ENCODE results near the gene KRTAP22-1.

KRTAP22-1 gene

DNA sequence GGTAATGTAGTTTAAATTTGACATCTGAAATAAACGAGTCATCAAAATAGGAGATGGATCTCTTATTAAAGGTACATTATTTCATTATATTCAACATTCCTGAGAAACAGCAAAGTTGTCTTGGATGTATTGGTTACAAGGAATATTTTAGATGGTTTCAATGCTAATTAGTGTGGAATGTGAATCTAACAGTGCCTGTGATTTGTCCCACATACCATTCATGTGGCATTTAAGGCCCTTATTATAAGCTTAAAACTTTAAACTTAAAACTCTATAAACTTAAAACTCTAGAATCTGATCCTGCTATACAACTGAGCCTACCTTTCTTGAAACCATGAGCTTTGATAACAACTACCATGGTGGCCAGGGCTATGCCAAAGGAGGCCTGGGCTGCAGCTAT lies at the start of gene KRTAP22-1:
Gene KRTAP22-1, plus strand, starts transcription at position 301 of the 400 bp plus-strand sequence.
- TF ChIP-seq, protein P1, sequence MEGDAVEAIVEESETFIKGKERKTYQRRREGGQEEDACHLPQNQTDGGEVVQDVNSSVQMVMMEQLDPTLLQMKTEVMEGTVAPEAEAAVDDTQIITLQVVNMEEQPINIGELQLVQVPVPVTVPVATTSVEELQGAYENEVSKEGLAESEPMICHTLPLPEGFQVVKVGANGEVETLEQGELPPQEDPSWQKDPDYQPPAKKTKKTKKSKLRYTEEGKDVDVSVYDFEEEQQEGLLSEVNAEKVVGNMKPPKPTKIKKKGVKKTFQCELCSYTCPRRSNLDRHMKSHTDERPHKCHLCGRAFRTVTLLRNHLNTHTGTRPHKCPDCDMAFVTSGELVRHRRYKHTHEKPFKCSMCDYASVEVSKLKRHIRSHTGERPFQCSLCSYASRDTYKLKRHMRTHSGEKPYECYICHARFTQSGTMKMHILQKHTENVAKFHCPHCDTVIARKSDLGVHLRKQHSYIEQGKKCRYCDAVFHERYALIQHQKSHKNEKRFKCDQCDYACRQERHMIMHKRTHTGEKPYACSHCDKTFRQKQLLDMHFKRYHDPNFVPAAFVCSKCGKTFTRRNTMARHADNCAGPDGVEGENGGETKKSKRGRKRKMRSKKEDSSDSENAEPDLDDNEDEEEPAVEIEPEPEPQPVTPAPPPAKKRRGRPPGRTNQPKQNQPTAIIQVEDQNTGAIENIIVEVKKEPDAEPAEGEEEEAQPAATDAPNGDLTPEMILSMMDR (conservative IDR thresholded peaks at IDR 0.05) = no peak
- H3K27ac ChIP-seq = no peak within 1 kb of the TSS

DNA sequence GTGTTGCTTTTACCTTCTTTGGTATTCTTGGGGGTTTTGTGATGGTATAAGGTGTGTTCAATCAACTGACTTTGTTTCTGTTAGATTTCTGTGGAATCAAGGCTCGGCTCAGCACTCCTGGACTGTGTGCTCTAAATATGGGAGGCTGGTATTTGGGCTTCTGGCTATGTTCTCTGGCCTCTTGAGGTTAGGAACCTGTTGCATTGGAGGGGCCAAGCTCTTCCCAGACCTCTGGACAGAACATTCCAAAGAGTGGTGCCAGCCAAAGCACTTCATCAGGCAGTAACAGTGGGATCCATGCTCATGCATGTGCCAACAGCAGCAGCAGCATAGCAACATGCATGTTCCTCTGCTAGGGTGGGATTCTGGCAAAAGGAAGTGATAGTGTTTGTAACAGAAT lies 48.1 kb upstream of the KRTAP22-1 start:
- no peak overlapping the region for H3K27ac ChIP-seq
- TF ChIP-seq, protein P1 (conservative IDR thresholded peaks at IDR 0.05) = no peak

DNA sequence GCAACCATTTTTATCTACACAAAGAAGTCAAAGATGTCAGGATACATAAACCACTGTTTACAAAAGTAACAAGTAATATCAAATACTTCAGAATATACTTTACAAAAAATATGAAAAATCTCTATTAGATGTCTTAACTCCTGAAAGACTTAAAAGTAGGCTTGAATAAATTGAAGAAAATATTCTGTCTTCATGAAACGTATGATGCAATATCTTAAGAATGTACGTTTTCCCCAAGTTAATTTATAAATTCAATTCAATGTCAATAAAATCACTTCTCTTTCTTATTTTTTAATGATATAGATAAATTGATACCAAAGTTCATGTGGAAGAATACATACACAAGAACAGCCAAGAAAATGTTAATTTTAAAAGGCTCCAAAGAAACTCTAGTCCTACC lies 45.8 kb upstream of the KRTAP22-1 start:
- no peak overlapping the region for H3K27ac ChIP-seq
- TF ChIP-seq, protein P1 (conservative IDR thresholded peaks at IDR 0.05) = no peak

DNA sequence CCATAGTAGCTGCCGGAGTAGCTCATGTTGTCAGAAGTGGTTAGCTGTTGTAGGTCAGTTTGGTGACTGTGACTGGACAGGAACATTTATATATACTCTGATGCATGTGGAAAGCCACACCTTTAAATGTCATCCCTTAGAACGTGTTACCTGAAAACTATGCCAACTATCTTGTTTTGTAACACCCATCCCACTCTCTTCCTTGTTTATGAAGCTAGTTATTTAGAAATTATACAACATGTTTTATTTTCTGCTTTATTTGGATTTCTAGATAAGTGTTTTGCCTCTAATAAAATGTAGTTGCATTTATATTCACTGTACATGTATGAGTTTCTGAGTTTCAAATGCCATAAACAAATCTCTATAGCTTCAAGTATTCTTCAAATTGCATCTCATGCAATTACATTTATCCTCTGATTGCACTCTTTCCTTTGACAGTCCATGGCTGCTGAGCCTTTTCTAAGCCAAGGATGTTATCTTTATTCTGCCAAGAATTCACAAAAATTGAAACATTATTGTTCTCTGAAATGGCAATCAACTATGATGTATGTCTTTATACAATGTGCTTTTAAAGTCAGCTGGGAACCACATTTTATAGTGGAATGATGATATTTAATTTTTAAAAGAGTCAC lies 39.5 kb upstream of the KRTAP22-1 start, which contains the start of gene KRTAP19-7:
Gene KRTAP19-7, minus strand, starts transcription at position 51 of the 632 bp plus-strand sequence. Its CDS starts 25 bp downstream, at position 26.
- no peak within 1 kb of the TSS for H3K27ac ChIP-seq
- TF ChIP-seq, protein P1 (conservative IDR thresholded peaks at IDR 0.05) = no peak

DNA sequence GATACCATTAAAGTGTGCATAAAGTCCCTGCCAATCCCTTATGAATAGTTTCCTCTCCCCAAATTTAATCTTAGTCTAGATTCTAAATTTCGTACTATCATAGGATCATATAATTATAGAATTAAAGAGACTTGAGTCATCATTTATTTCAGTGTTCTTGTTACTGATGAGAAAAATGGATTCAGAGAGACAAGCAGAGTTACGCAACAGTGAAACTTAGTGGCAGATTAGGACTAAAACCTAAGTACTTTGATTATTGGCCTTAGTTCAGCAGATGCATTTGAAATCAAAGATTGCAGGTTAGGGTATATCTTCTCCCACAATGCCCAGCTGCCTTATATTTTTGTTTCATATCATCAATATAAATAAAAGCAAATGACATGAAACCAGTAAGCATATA lies 38.9 kb upstream of the KRTAP22-1 start:
- TF ChIP-seq, protein P1 (conservative IDR thresholded peaks at IDR 0.05) = no peak
- H3K27ac ChIP-seq = no peak overlapping the region

DNA sequence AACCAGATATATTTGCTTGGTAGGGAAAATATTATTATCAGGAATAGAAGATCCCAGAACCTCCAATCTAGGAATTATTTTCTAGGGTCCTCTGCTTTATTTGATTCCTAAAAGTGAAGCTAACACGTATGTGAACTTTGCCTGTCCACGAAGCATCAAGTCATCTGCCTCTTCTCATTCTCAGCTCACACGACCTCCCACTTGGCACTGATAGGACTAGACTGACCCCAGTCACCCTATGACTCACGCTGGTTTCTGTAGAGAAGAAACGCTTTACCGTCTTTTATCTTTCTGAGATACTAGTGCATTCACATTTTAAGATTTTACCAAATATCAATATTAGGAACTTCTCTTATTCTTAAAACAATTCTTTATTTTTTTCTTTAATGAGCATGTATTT lies 37.8 kb upstream of the KRTAP22-1 start:
- TF ChIP-seq, protein P1 (conservative IDR thresholded peaks at IDR 0.05) = no peak
- no peak overlapping the region for H3K27ac ChIP-seq

DNA sequence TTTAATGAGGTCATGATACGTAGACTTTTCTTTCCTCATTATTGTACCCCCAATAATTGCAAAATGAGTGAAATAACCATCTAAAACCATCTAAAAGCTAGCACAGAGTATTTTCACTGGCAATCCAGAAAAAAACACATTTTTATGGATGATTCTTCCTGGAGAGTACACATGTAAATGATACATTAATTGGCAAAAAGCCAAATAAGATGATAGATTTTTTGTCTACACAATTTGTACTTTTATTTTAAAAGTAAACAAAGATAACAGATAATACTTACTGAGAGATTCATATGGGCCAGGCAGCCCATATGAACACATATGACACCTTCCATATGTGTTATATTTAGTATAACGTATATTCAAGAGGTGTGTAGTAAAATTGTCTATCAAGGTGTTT lies 37.3 kb upstream of the KRTAP22-1 start:
- TF ChIP-seq, protein P1 (conservative IDR thresholded peaks at IDR 0.05) = no peak
- peak overlapping the region; percentile 38 for H3K27ac ChIP-seq
